GM12875 (cell line): ENCODE results near the gene FMN1.
A peak's percentile ranks its signal among the peaks of the same experiment; 100 is the strongest.

Experiments
- H3K4me3 ChIP-seq: one replicate; pipeline ENCODE4 v1.5.1; 2011; ENCODE audit warnings: low read depth, low read length, control low read depth
- CTCF ChIP-seq: IDR thresholded peaks from 2 replicates; pipeline ENCODE4 v1.5.1; 2011; ENCODE audit warnings: low read depth, mild to moderate bottlenecking, control low read depth, inconsistent platforms, low read length, moderate library complexity, borderline replicate concordance; ENCODE audit not compliant: insufficient read depth

FMN1 gene

GRCh38 chr15:33086500-33087121, 107.9 kb downstream of the FMN1 start:
- TF ChIP-seq CTCF: peak; percentile 32; the same call in 1 of the 2 replicates
- H3K4me3 ChIP-seq: no peak overlapping the region

DNA sequence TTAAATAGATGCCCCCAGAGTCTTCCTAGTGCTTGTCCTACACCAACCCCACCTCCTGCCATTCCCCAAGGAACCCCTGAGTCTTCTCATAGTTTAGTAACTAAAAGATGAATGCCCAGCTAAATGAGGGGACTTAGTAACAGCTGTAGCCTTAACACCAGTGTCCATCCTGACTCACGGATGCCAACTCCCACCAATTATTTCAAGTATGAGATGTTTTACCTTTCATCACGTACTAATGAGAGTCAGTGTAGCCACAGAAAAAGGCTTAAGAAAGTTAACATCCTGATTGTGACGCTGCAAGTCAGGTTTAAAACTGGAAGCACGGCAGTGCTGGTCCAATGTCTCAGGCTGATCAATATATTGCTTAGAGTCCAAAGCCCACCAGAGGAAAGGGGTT, 109.9 kb downstream of the FMN1 start:
- TF ChIP-seq CTCF: no peak
- no peak overlapping the region for H3K4me3 ChIP-seq

DNA sequence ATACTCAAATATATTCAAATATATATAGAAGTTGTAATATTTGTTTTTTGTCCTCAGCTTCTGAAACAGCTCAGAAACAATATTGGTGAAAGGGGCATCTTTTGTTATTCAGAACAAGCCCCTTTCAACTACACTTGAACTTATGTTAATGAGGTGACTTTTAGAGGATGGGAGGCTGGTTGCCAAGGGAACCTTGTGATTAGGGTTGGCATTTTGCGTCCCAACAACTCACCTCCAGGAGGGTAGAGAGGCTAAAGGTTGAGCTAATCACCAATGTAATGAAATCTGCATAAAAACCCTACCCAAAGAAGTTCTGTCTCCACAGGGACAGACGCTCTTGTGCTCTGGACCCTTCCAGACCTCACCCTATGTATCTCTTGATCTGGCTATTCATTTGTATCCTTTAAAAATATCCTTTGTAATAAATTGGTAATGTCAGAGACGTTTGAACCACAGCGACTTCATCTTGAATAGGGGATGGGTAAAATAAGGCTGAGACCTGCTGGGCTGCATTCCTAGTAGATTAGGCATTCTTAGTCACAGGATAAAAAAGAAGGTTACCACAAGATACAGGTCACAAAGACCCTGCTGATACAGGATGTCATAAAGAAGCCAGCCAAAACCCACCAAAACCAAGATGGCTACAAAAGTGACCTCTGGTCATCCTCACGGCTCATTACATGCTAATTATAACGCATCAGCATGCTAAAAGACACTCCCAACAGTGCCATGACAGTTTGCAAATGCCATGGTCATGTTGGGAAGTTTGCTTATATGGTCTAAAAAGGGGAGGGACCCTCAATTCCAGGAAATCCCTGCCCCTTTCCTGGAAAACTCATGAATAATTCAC, 111.1 kb downstream of the FMN1 start:
- no peak for TF ChIP-seq CTCF

DNA sequence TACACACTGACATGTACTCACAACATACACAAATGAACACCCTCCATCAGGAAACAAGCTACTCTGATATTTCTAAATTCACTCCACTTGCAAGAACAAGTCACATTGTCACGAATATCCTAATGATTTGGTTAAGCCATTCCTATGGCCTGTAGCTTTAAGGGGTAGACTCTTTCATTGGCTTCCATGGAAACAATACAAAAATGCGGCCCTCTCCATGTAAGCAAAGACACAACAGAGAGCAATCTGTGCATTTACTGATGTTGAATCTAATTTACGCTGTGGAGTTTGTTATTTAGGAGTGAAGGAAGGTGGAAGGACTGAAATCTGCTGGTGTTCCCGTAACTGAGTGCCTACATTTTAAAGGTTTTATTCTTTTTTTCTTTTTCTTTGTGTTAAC, 114.5 kb downstream of the FMN1 start:
- no peak for TF ChIP-seq CTCF
- H3K4me3 ChIP-seq: no peak overlapping the region

More for the DNA sequence above, 111.1 kb downstream of the FMN1 start:
- H3K4me3 ChIP-seq: no peak overlapping the region

DNA sequence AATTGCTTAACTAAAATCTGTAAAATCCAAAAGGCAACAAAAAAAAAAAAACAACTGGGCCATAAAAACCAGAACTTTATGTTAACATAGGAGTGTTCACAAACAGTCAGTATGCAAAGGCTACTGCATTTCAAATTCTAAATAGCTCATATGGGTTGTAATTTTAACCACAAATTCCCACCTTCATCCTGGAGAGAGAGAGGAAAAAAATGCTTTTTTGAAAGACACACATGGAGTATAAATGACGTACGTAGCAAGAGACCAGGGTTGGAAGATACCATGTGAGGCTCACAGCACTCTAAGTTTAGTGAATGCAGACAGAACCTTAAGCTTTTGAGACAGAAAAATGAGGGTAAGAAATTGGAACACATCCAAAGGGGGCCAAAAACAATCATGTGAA, 115.9 kb downstream of the FMN1 start:
- no peak for TF ChIP-seq CTCF
- no peak overlapping the region for H3K4me3 ChIP-seq

DNA sequence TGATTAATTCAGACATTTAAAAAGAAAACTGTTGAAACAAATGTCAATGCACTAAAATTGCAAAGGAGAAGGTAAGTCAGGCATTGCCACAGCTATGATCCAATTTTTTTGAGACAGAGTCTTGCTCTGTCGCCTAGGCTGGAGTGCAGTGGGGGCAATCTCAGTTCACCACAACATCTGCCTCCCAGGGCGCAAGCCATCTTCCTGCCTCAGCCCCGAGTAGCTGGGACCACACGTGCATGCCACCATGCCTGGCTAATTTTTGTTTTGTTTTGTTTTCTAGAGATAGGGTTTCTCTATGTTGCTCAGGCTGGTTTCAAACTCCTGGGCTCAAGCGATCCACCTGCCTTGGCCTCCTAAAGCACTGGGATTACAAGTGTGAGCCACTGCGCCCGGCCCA, 117.6 kb downstream of the FMN1 start:
- TF ChIP-seq CTCF: no peak
- H3K4me3 ChIP-seq: no peak overlapping the region

DNA sequence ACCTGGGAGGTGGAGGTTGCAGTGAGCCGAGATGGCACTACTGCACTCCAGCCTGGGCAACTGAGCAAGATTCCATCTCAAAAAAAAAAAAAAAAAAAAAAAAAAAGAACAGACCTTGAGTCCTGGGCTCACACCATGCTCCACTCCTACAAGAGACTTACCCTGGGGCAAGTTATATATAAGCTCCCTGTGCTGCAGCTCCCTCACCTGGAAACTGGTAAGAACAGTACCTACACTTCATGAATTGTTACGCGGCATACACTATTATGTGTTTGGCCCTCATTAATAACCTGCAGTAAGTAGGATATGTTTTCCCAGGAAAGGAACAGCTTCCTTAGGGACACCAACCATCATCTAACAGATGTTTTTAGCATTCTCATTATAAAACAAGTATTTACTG, 119.6 kb downstream of the FMN1 start:
- TF ChIP-seq CTCF: no peak
- H3K4me3 ChIP-seq: no peak overlapping the region
